NCI-H128 (cell line): ENCODE data around the gene RPRD1A.
A peak's percentile ranks its signal among the peaks of the same experiment; 100 is the strongest.
"Not testable (repeated sequence)": the region's sequence is repeated elsewhere in the genome, so short reads cannot be mapped to it uniquely, and the experiment has no call there.

Experiments used
- DNase-seq: peaks from one replicate; lab custom pipeline; 2025; ENCODE audit not compliant: unreplicated experiment; lab: John Stamatoyannopoulos, UW

Gene RPRD1A, protein sequence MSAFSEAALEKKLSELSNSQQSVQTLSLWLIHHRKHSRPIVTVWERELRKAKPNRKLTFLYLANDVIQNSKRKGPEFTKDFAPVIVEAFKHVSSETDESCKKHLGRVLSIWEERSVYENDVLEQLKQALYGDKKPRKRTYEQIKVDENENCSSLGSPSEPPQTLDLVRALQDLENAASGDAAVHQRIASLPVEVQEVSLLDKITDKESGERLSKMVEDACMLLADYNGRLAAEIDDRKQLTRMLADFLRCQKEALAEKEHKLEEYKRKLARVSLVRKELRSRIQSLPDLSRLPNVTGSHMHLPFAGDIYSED

DNA sequence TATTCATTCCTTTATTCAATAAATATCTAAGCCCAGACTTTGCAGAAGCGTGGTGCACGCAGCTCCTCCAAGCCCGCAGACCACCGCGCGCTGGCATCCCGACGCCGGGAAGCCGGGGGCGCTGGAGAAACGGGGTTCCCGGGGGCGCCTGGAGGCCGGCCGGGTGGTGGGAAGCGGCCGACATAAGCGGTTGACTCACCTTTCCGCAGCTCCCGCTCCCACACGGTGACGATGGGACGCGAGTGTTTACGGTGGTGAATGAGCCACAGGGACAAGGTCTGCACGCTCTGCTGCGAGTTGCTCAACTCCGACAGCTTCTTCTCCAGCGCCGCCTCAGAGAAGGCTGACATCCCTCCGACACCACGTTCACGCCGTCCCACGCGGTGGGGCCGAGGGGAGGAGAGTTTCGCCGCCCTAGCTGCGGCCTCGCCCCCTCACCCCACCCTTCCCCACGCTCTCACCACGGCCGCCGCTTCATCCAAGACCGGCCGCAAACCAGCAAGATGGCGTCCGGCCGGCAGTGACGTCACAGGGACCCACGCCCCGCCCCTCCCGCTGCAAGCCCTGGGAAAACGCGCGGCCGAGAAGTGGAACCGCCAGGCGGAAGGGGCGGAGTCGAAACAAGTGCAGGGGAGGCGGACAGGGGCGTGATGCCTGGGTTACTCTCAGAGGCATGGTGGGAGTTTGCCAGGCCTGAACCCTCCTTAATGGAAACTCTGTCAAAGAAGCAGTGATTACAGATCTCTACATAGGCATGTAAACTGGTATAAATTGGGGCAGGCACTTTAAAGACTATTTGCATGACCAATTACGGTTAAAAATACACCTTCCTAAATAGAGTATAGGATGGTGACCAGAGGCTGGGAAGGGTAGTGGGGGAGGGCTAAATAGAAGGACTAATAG lies at the start of gene RPRD1A:
Gene RPRD1A (minus strand): TSS at position 505 of the 903 bp plus-strand sequence. CDS start 155 bp downstream, at position 350.
- DNase-seq: peak; percentile 96

GRCh38 chr18:36116771-36117170 lies 49.4 kb upstream of the RPRD1A start:
- DNase-seq: not testable (repeated sequence)

DNA sequence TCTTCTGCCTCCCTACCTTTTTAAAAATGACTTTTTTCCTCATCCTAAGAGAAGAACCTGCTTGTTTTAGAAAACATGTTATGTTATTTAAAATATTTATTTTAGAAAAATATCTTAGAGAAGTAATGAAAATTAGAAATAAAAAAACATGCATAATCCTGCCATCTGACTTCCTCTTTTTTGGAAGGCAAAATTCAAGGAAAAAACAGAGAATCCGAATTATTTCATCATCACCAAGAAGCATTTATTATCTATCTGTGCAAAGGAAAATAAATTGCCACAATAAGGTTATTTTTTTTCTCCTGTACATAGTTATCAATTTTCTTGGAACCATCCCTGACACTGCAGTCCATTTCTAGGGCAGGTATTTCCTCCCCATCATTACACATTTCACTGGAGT lies 47.4 kb upstream of the RPRD1A start:
- DNase-seq: no peak

- no peak for DNase-seq
Observed at GRCh38 chr18:36114251-36114650, 46.9 kb upstream of the RPRD1A start.

DNA sequence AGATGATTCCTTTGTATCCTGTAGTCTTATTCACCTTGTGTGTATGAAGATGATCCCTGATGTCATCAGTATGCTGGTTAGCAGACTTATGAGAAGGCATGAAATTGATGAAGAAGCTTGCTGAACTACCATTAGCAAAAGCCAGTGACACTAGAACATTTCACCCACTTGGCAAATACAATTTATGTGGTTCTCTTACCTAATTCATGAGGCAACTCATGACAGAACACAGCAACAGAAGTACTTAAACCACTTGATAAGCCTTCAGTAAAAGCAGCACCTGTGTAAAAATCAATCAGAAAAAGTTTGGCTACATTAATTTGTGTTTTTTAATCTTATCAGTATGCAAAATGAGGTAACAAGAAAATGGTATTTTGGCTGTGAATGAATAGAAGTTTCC lies 44.9 kb upstream of the RPRD1A start:
- no peak for DNase-seq

DNA sequence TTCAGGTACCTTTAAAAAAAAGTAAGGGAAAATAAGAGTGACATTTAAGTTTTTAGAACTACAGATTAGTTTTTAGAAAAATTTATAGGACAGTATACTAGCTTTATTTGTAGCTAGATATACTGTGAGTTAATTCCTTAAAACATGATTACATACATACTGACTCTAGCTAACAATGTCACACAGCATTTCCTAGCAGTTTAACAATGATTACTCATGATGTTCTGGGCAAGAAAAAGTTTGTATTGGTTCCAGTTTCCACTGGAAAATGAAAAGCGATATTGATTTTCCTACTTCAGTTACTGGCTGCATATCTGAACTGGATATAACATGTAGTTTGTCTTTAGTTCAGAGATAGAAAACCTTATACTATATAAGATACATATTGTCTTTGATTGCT lies 42.4 kb upstream of the RPRD1A start:
- DNase-seq: no peak

- DNase-seq: no peak
Observed at GRCh38 chr18:36108601-36109000, 41.2 kb upstream of the RPRD1A start.

DNA sequence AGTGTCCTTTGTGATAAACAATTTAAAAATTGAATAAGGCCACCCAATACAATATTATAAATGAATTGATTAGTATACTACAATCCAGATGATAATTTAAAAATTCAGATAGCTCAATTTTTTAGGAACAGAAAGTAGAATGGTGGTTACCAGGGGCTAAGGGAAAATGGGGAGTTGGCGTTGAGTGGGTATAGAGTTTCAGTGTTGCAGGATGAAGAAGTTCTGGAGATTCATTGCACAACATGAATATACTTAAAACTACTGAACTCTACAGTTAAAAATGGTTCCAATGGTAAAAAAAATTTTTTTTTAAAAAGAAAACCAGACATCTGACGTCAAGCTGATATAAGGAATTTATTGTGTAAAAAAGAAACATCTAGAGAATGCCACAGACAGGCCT lies 40.8 kb upstream of the RPRD1A start:
- DNase-seq: no peak

GRCh38 chr18:36107477-36107876 lies 40.1 kb upstream of the RPRD1A start:
- DNase-seq: no peak

DNA sequence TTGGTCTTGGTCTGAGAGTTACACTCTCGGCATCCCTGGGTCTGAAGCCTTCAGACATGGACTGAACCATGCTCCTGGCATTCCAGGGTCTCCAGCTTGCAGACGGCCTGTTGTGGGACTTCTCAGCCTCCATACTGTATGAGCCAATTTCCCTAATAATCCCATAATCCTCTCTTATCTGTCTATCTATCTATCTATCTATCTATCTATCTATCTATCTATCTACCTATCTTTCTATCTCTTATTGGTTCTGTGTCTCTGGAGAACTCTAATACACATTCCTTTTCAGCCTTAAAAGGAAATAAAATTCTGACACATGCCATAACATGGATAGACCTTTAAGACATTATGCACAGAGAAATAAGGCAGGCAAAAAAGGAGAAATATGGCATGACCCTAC lies 37.4 kb upstream of the RPRD1A start:
- no peak for DNase-seq

GRCh38 chr18:36101943-36102342 lies 34.6 kb upstream of the RPRD1A start:
- DNase-seq: no peak

DNA sequence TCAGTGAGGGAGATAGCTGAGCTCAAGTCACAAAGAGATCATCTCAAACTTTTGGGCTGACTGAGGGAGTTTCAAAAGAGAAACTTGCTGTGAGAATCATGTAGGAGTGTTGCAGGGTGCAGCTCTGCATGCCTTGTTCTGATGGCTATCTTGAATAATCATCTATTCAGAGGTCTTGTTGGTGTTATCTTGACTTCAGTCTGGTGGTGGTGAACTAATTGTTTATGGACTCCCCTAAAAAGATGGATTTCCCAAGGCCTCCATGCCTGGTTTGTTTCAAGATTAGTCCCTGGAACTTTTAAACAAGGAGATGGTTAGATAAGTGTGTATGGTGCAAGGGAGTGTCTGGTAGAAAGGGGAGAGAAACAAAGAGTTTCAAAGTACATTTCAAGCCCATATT lies 32.0 kb upstream of the RPRD1A start:
- DNase-seq: no peak

GRCh38 chr18:36096955-36097354 lies 29.6 kb upstream of the RPRD1A start:
- no peak for DNase-seq

GRCh38 chr18:36095936-36096519 lies 28.7 kb upstream of the RPRD1A start:
- DNase-seq: peak; percentile 7

DNA sequence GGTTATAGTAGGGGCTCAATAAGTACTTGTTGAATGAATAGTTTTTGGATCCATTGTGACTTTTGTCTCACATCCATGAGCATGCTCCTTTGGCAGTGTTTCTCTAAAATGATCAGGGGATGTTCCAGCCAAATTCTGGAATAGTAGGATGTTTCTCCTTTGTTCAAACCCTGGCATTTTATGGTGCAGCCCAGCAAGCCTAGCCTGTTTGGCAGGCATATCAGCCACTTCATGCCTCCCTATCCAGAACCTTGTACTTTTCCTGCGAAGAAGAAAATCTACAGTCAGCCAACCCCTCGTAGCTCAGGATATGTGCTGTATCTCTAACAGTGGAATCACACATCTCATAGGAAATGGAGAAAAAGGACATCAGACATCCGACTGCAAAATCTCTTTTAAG lies 27.1 kb upstream of the RPRD1A start:
- no peak for DNase-seq

- not testable (repeated sequence) for DNase-seq
Observed at GRCh38 chr18:36092116-36092515, 24.8 kb upstream of the RPRD1A start.

GRCh38 chr18:36089001-36089400 lies 21.6 kb upstream of the RPRD1A start:
- no peak for DNase-seq

- no peak for DNase-seq
Observed at GRCh38 chr18:36088256-36088655, 20.9 kb upstream of the RPRD1A start.

DNA sequence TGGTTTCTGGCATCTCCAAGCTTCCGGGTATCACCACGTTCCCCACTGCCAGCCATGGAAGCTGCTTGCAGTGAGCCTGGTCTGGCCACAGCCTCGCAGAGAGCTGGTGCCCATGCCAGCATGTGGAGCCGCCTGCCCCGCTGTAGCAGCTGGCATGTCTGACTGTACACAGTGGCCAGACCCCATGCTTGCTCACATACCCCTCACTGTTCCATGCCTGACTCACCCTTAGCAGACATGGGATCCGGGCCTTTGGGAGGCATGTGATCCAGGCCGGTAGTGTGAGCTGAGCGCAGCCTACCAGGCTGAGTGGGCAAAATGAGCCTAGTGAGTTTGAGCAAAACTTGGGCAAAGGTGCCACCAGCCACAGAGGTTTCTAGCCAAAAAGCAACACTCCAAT lies 18.8 kb upstream of the RPRD1A start:
- no peak for DNase-seq

- DNase-seq: no peak
Observed at GRCh38 chr18:36085195-36085594, 17.8 kb upstream of the RPRD1A start.

DNA sequence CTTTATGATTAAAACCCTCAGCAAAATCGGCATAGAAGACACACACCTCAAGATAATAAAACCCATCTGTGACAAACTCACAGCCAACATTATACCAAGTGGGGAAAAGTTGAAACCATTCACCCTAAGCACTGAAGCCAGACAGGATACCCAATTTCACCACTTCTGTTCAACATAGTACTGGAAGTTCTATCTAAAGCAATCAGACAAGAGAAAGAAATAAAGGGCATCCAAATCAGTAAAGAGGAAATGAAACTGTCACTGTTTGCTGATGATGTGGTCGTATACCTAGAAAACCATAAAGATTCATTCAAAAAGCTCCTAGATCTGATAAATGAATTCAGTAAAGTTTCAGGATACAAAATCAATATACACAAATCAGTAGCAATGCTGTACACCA lies 16.4 kb upstream of the RPRD1A start:
- DNase-seq: no peak

DNA sequence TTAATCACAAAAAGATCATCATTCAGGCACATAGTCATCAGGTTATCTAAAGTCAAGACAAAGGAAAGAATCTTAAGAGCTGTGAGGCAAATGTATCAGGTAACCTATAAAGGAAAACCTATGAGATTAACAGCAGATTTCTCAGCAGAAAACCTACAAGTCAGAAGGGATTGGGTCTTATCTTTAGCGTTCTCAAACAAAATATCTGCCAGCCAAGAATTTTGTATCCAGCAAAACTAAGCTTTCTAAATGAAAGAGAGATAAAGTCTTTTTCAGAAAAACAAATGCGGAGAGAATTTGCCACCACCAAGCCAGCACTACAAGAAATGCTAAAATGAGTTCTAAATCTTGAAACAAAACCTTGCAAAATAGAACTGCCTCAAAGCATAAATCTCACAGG lies 13.8 kb upstream of the RPRD1A start:
- not testable (repeated sequence) for DNase-seq
